ENCODE results near the gene SGSM2.

SGSM2 gene

DNA sequence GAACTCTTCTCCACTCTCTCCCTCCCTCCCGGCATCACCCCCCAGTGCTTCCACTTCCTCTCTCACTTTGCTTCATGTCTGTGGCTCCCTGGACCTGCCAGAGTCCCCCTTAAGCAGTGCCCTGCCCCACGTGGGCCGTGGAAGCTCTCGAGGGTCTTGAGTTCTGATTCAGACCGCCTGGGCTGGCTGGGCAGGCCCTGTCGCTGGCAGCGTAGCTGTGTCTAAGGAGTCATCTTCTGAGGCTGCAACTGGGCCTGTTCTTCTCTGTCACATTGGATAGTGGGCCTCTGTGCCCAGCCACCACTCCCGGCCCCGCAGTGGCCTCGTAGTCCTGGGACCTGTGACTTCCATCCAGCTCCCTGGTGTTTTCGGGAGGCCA, 32.9 kb downstream of the SGSM2 start:
- TF ChIP-seq POLR2AphosphoS5 (IDR thresholded peaks at IDR 0.05; ENCODE audit: low read depth, low read length), result no peak
- no peak for TF ChIP-seq SIN3A (IDR thresholded peaks at IDR 0.05; ENCODE audit: borderline replicate concordance, insufficient read depth, low read length)
- no peak for TF ChIP-seq FOXP2 (optimal IDR thresholded peaks at IDR 0.05; ENCODE audit: borderline replicate concordance, extremely low read depth, extremely low read length, insufficient read depth)
- TF ChIP-seq, protein P1, sequence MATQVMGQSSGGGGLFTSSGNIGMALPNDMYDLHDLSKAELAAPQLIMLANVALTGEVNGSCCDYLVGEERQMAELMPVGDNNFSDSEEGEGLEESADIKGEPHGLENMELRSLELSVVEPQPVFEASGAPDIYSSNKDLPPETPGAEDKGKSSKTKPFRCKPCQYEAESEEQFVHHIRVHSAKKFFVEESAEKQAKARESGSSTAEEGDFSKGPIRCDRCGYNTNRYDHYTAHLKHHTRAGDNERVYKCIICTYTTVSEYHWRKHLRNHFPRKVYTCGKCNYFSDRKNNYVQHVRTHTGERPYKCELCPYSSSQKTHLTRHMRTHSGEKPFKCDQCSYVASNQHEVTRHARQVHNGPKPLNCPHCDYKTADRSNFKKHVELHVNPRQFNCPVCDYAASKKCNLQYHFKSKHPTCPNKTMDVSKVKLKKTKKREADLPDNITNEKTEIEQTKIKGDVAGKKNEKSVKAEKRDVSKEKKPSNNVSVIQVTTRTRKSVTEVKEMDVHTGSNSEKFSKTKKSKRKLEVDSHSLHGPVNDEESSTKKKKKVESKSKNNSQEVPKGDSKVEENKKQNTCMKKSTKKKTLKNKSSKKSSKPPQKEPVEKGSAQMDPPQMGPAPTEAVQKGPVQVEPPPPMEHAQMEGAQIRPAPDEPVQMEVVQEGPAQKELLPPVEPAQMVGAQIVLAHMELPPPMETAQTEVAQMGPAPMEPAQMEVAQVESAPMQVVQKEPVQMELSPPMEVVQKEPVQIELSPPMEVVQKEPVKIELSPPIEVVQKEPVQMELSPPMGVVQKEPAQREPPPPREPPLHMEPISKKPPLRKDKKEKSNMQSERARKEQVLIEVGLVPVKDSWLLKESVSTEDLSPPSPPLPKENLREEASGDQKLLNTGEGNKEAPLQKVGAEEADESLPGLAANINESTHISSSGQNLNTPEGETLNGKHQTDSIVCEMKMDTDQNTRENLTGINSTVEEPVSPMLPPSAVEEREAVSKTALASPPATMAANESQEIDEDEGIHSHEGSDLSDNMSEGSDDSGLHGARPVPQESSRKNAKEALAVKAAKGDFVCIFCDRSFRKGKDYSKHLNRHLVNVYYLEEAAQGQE (IDR thresholded peaks at IDR 0.05; ENCODE audit: insufficient read depth in 1 of 2, low read depth in 2 of 2, low read length in 2 of 2), result no peak
- no peak for TF ChIP-seq TAF1 (IDR thresholded peaks at IDR 0.05; ENCODE audit: borderline replicate concordance, insufficient read depth, low read length)

DNA sequence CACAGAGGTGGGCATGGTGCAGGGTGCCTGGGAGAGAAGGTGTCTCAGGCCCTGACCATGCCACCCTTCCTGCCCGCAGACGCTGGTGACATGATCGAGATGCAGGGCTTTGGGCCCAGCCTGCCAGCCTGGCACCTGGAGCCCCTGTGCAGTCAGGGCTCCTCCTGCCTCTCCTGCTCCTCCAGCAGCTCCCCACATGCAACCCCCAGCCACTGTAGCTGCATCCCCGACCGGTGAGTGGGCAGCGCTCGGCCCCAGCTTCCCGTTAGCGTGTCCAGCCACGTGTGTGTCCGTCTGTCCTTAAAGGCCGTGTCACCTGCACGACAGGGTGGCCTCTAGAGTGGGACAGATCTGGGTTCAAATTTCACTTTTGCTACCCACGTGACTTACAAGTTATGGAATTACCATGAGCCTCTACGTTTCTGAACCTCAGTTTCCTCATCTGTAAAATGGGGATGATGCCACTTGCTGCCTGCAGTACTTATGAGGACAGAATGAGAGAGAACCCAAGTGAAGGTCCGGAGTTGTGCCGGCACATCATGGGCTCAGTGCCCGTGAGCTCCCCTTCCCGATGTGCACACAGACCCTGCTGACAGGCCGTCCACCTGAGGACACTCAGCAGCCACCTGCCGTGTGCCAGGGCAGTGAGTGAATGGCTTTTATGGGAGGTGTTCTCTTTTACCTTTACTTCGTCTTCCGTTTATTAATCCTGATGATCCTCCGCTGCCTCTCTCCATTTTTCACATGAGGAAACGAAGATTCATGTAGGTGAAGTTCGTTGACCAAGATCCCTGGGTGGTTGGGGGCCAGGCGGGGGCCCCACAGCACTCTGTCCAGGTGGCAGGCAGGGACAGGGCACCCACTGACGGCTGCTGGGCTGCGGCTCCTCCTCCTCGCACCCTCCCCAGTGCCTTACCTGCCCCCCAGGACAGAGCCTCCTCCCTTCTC, 34.2 kb downstream of the SGSM2 start:
- TF ChIP-seq SIN3A (IDR thresholded peaks at IDR 0.05; ENCODE audit: borderline replicate concordance, insufficient read depth, low read length), result no peak
- no peak for TF ChIP-seq FOXP2 (optimal IDR thresholded peaks at IDR 0.05; ENCODE audit: borderline replicate concordance, extremely low read depth, extremely low read length, insufficient read depth)
- no peak for TF ChIP-seq POLR2AphosphoS5 (IDR thresholded peaks at IDR 0.05; ENCODE audit: low read depth, low read length)
- TF ChIP-seq TAF1 (IDR thresholded peaks at IDR 0.05; ENCODE audit: borderline replicate concordance, insufficient read depth, low read length), result no peak
- TF ChIP-seq, protein P1 (IDR thresholded peaks at IDR 0.05; ENCODE audit: insufficient read depth in 1 of 2, low read depth in 2 of 2, low read length in 2 of 2), result no peak

DNA sequence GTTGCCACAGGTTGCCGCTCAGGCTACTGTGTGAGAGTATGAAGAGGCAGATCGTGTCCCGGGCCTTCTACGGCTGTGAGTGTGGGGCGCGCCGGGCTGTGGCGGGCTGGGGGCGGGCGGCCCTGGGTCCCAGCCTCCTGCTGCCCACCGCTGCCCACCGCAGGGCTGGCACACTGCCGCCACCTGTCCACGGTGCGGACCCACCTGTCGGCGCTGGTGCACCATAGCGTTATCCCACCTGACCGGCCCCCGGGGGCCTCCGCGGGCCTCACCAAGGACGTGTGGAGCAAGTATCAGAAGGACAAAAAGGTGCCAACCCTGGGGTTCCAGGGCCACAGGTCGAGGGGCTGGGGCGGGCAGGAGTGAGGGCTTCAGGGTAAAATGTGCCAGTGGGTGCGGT, 34.9 kb downstream of the SGSM2 start:
- TF ChIP-seq SIN3A (IDR thresholded peaks at IDR 0.05; ENCODE audit: borderline replicate concordance, insufficient read depth, low read length) (no peak), FOXP2 (optimal IDR thresholded peaks at IDR 0.05; ENCODE audit: borderline replicate concordance, extremely low read depth, extremely low read length, insufficient read depth) (no peak)
- TF ChIP-seq, protein P1 (IDR thresholded peaks at IDR 0.05; ENCODE audit: insufficient read depth in 1 of 2, low read depth in 2 of 2, low read length in 2 of 2), result no peak

DNA sequence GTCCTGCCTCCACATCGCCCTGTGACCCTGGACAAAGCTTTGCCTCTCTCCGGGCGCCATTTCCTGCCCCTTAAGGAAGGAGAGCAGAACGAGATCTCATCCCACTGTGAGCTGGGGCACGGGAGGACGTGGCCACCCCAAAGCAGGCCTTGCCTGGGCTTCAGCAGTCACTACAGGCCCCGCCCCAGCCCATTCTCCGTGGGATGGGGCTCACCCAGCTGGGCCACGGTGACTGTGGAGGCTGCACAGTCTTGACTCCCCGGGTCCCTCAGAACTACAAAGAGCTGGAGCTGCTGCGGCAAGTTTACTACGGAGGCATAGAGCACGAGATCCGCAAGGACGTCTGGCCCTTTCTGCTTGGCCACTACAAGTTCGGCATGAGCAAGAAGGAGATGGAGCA, 35.4 kb downstream of the SGSM2 start:
- TF ChIP-seq FOXP2 (optimal IDR thresholded peaks at IDR 0.05; ENCODE audit: borderline replicate concordance, extremely low read depth, extremely low read length, insufficient read depth) (no peak), TAF1 (IDR thresholded peaks at IDR 0.05; ENCODE audit: borderline replicate concordance, insufficient read depth, low read length) (no peak), SIN3A (IDR thresholded peaks at IDR 0.05; ENCODE audit: borderline replicate concordance, insufficient read depth, low read length) (no peak), POLR2AphosphoS5 (IDR thresholded peaks at IDR 0.05; ENCODE audit: low read depth, low read length) (no peak)
- TF ChIP-seq, protein P1 (IDR thresholded peaks at IDR 0.05; ENCODE audit: insufficient read depth in 1 of 2, low read depth in 2 of 2, low read length in 2 of 2), result no peak
